NAMALWA (cell line): Measurements from ENCODE around the gene NEDD4L.

Source experiments
- DNase-seq: peaks from one replicate; pipeline ENCODE4 v3.0.0-alpha.2; 2015; ENCODE audit warnings: low spot score

NEDD4L gene

GRCh38 chr18:58118536-58118935 is 74.5 kb downstream of the NEDD4L start:
- DNase-seq: no peak

DNA sequence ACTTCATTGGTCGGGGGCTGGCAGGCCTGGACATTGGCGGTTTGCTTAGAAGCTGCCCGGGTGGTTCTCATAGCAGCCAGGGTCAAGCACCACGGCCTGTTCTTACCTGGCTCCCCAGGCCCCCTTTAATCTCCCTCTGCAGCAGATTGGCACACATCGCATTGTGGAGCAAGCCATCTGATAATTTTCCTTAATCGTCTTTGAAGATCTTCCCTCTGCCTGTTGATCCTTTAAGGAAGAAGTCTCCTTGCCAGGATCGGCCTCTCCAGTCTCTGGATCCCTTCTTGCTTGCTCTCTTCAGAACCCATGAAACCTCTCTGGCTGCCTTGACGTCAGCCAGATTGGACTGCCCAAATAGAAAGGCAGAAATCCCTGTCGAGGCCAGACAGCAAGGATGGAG is 75.8 kb downstream of the NEDD4L start:
- no peak for DNase-seq

DNA sequence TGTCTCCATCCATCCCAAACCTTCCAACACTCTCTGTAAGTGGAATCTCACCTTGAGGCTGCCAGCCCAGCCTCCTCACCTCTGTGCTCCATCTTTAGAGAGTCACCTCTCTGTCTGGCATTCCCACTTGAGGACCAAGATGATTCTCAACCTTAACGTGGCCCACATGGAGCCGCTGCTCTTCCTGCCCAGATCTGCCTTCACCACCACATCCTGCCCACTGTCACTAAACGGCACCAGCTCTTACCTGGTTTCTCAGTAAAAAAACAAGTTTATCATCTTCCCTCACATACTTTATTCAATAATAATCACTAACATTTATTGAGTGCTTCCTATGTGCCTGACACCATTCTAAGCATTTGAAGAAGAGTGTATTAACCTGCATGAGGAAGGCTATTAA is 80.4 kb downstream of the NEDD4L start:
- DNase-seq: no peak

- peak; percentile 43 for DNase-seq
Measured at GRCh38 chr18:58125183-58125582, 81.2 kb downstream of the NEDD4L start.

GRCh38 chr18:58125756-58126155 is 81.7 kb downstream of the NEDD4L start:
- no peak for DNase-seq

- no peak for DNase-seq
Measured at GRCh38 chr18:58128381-58129374, 84.7 kb downstream of the NEDD4L start.

GRCh38 chr18:58132595-58133261 is 88.7 kb downstream of the NEDD4L start:
- DNase-seq: no peak

GRCh38 chr18:58135183-58135641 is 91.2 kb downstream of the NEDD4L start:
- DNase-seq: no peak

DNA sequence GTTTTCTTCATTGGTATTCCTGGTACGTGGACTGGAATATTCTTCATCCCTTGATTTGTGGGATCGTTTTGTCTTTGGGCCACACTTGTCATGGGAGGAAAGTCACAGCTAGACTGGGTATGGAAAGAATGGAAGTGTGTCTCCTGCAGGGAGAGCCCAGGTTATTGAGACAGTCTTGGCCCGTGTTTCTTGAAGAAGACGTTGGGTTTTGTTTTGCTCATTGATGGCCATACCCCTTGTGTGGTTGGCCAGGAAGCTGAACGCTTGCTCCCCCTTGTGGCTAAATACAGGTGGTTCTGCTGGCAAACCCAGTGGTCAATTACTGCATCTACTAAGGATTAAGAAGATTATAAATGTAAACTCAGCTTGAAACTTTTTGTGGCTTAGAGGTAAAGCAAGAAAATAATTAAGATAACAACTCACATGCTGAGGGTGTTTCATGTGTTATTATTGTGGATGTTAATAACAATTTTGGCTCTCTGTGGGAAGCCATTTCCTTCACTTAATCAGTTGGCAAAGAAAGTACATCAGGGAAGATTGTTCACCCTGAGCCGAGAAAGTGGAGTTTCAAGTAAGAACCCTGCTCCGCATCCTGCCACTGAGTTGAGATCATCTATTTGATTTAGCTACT is 91.8 kb downstream of the NEDD4L start:
- peak; percentile 94 for DNase-seq

GRCh38 chr18:58136879-58137278 is 92.9 kb downstream of the NEDD4L start:
- DNase-seq: no peak

DNA sequence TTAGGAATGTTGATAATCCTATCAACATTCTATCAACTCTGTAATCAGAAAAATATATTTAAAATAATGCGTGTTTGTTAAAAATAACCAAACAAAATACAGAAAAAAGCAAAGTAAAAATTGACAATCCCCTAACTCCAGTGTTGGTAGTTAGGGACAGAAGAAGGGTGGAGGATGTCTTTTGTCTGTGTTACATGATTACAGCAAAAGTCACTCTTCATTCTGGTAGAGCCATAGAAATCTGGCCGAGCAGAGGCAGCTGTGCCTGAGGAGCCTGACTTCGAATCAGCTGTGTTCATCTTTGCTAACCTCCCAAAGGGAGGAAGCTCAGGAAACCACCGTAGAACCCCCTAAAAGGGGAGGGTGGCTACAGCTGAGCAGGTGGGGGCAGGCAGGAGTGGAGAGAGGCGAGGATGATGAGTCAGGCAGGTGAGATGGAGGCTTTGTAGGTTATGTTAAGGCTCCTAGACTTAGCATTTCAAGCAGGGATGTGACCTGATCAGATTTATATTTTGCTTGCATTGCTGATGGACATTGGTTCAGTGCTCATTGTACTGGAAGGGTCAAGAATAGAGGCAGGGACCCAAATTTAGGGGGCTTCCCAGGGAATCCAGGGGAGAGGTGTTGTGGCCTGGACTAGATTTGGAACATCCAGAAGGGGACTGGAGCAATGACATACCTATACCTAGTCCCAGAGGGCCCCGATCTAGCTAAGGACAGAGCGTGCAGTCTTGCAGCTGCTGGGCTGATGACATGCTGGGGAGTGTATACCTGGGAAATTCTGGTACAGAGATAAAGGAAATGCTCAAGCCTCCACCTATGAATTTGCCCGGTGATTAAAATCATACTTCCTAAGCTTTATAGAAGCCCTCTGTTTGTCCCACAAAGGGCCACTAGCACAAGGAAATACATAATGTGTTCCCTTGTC is 95.7 kb downstream of the NEDD4L start:
- no peak for DNase-seq

DNA sequence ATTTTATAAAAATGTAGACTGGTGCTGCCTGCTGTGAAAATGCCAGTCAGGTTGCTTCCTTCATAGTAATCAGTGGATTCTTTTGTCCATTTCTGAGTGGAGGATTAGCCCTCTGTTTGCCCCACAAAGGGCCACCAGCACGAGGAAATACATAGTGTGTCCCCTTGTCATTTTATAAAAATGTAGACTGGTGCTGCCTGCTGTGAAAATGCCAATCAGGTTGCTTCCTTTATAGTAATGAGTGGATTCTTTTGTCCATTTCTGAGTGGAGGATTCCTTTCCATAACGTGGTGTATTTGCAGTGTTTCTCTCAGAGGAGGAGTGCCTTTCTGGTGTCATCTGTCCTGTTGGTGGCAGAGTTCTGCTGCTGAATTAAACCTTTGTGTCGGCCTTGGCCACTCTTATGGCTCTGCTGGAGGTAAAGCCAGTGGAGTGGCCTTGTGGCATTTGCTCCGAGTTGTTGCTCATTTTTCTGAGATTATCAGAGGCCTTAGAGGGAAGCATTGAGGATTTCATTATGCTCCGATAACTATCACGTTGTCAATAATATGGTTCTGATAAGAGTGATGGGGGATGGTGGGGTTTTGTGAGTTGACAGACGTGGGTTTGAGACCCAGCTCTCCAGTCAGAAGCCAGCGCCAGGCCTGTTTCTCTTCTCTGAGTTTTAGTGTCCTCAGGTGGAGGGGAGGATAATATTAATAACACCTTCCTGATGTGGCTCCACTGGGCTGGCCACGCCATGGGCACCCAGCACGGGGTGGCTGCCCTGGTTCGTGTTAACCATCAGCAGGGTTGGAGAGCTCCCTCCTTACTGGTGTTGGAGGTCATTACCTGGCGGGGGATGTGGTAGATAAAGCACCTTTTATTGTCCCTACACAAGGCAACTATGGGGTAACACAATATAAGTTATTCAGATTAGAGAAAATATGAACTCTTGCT is 96.6 kb downstream of the NEDD4L start:
- DNase-seq: no peak

DNA sequence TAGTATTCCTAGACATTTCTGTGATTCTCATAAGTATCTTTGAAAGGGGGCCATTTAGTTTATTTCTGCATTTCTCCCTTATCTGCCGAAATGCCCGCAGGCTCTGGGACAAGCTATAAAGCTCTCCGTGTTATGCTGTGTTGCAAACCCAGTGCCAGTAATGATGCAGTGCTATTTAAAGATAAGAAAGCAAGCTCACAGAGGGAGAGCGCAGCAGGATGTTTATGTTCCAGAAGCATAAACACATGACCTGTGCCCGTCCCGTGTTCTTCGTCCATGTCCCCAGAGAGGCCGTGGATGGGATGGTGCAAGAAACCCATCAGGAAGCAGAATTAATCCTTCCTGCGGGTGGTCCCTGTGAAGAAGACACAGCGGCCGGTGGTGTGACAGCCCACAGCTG is 99.4 kb downstream of the NEDD4L start:
- no peak for DNase-seq

- DNase-seq: no peak
Measured at GRCh38 chr18:58144106-58144505, 100.1 kb downstream of the NEDD4L start.

DNA sequence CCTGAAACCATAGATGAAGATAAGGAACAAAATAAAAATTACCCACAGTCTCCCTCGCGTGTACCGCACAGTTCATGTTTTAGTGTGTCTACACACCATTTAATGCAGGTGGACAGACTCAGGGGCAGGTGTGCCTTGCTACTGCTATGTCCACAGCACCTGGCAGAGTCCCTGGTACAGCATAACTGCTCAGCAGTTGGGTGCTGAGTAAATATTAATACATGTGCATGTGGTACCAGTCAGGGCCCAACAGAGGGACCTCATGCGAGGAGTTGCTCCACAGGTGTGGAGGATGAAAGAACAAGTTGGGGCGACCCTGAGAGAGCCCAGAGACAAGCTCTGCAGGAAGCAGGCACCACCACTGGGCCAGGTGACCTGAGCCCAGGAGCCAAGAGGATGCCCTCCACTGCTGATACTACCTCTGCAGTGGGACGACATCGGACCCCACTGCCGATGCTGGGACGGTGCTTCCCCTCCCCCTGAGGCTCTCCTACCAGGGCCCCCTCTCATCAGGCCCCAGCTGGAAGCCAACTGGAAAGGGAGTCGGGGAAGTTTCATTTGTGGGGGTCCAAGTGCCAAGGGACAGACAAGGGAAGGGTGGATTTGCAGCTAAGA is 100.8 kb downstream of the NEDD4L start:
- no peak for DNase-seq

DNA sequence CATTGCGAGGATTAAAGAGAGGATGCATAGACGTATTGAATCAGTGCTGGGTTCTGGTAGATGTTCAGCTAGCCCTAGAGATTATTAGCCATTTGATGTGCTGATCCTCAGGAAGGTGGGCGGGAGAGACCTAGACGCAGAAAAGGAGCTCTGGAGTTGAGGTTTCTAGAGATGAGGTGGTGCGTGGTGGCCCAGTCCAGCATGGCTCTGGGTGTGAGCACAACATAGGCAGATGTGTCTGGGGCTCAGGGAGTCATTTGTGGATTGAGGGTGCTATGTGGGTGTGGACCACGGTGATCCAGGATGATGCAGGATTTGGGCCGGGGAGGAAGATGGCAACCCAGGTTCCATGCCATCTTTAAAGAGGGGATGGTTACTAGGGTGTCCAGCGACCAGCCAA is 102.1 kb downstream of the NEDD4L start:
- DNase-seq: no peak

GRCh38 chr18:58148954-58149471 is 105.0 kb downstream of the NEDD4L start:
- peak; percentile 52 for DNase-seq

DNA sequence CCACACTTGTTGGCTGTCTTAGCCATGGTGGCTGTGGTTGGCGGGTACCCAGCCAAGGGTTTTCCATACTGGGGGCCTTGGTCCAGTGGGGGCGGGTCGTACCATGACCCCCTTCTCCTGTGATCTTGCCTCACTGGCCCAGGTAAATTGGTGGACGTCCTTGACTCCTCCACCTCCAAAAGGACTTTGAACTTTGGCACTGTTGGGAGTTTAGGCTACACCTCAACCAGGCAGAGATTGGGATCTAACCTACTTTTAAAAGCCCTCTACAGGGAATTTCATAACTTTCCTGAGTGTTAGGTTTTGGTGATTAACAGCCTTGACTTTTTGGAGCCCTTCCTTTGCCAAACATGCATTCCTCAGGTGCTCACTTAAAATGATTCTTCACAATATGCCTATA is 106.7 kb downstream of the NEDD4L start:
- no peak for DNase-seq

DNA sequence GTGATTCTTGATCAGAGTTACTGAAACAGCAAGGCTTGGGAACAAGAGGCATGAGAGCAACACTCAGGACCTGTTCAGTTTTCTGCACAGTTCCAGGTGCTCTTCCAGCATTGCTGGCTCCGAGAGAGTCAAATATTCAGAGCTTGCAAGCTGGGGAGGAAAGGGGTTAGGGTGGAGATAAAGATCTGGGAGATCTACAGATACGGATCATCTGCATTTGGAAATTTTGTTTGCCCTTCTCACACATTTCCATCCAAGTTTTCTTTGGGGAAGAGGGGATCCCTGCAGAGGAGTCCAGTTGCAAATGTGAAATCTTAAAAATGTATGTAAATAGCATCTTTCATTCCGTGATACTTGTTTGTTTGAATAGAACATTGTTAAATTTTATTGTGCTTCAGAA is 108.2 kb downstream of the NEDD4L start:
- no peak for DNase-seq

- no peak for DNase-seq
Measured at GRCh38 chr18:58152891-58153290, 108.9 kb downstream of the NEDD4L start.
